Measurements from ENCODE around the gene CMTM6. TPM values are rescaled to one million over a fixed set of nuclear protein-coding genes. Genes with fewer than 3 reads are reported as not detected.

CMTM6 gene
- total and polyA plus RNA-seq, 2 of the 8 experiments (the other 6 are each of a cell fraction or from before 2014, with no cell fraction given): 24.0 to 51.5 TPM

GRCh38 chr3:32498992-32499391 is 3.7 kb downstream of the CMTM6 start:
- Histone ChIP-seq H2BK12ac (ENCODE audit: low read depth, low read length) (no peak overlapping the region), H3K27ac (ENCODE audit: low read depth, low read length) (no peak overlapping the region), H4K20me1 (replicated peaks in 1 of 2; ENCODE audit: control insufficient read depth in 1 of 2, insufficient read depth in 2 of 2, low read length in 2 of 2) (peaks cover 0 to 2% of the 10 kb centered on the region in 2 experiments), H2AFZ (ENCODE audit: low read length) (no peak overlapping the region), H3K56ac (replicated peaks; ENCODE audit: insufficient read length, low read depth, low read length) (no peak overlapping the region), H3K23me2 (ENCODE audit: low read depth, low read length) (no peaks in the 10 kb centered on the region), H3K4me2 (ENCODE audit: insufficient read depth in 1 of 2, low read depth in 2 of 2, low read length in 2 of 2) (no peak overlapping the region), H3K36me3 (ENCODE audit: control insufficient read depth in 2 of 4, insufficient read depth in 4 of 4, low read length in 3 of 4) (peaks cover 0 to 4% (median 0%) of the 10 kb centered on the region in 4 experiments; a peak in 1 of 8 replicates), H3K9me3 (ENCODE audit: insufficient read depth in 2 of 2, low read depth in 1 of 2, low read length in 1 of 2) (no peaks in the 10 kb centered on the region), H2BK15ac (ENCODE audit: low read length) (no peak overlapping the region), H3K79me1 (ENCODE audit: low read depth, low read length) (no peaks in the 10 kb centered on the region; the same call in 1 of the 2 replicates), H3K18ac (ENCODE audit: extremely low read depth, low read length) (no peak overlapping the region), H4K5ac (ENCODE audit: insufficient read length, low read depth, low read length) (no peak overlapping the region), H3K23ac (ENCODE audit: insufficient read length) (no peak overlapping the region), H3K79me2 (ENCODE audit: control insufficient read depth in 1 of 2, insufficient read depth in 2 of 2, low read length in 2 of 2) (peaks cover 0 to 61% of the 10 kb centered on the region in 2 experiments; a peak in 2 of 4 replicates), H2BK5ac (ENCODE audit: low read depth, low read length) (no peak overlapping the region), H2BK20ac (ENCODE audit: low read length) (no peak overlapping the region), H3K27me3 (replicated peaks in 1 of 4; ENCODE audit: control insufficient read depth in 3 of 4, extremely low read depth in 1 of 4, insufficient read depth in 3 of 4, low read length in 3 of 4) (no peaks in the 10 kb centered on the region), H3K4me3 (ENCODE audit: extremely low read depth in 1 of 4, insufficient read depth in 2 of 4, low read depth in 3 of 4, low read length in 4 of 4) (no peak overlapping the region), H2BK120ac (replicated peaks; ENCODE audit: low read depth, low read length) (no peak overlapping the region), H3K4me1 (replicated peaks in 1 of 4; ENCODE audit: control insufficient read depth in 3 of 4, insufficient read depth in 4 of 4, low read length in 3 of 4) (peaks cover 0 to 6% (median 3%) of the 10 kb centered on the region in 4 experiments; a peak in 5 of 7 replicates), H3K14ac (ENCODE audit: insufficient read length) (no peak overlapping the region), H4K8ac (ENCODE audit: extremely low read depth, insufficient read depth, low read length) (no peak overlapping the region), H2AK5ac (ENCODE audit: low read depth, low read length) (no peak overlapping the region), H3K9ac (replicated peaks in 1 of 4; ENCODE audit: extremely low read depth in 1 of 4, low read depth in 3 of 4, low read length in 3 of 4) (no peak overlapping the region), H3K4ac (replicated peaks; ENCODE audit: insufficient read length, low read depth, low read length) (no peak overlapping the region), H4K91ac (replicated peaks; ENCODE audit: insufficient read length, low read length) (no peak overlapping the region)
- 94% methylated on average over 3 of the region's 3 CpGs; no CpG with 5 or more reads in 1 of the 2 experiments for WGBS, 2 experiments (ENCODE audit: extremely low coverage in 1 of 2, insufficient coverage in 1 of 2, insufficient read length in 1 of 2, insufficient replicate concordance in 2 of 2, low coverage in 1 of 2, low lambda C conversion rate in 2 of 2, missing lambda C conversion rate in 1 of 2)
- ChIA-PET CTCF (ENCODE audit: partially characterized antibody) (interaction anchor here (1.0 to 1.7 kb wide), 3 partner anchors 30 to 37 kb away, joined by 3 to 4 read pairs (median 4); no protein-coding TSS in a partner anchor), POLR2A (ENCODE audit: partially characterized antibody) (no interaction called here)
- FAIRE-seq (no peak), DNase-seq (ENCODE audit: low read depth in 1 of 2, low spot score in 2 of 2) (no peak)
- no peak for TF ChIP-seq RXRA (IDR thresholded peaks at IDR 0.05; ENCODE audit: insufficient read depth, low read depth, low read length)
- TF ChIP-seq HDAC2 (IDR thresholded peaks at IDR 0.05; ENCODE audit: borderline replicate concordance in 1 of 2, low read depth in 2 of 2, low read length in 2 of 2): no peak
- no peak for TF ChIP-seq KDM1A (IDR thresholded peaks at IDR 0.05; ENCODE audit: borderline replicate concordance, low read length)
- TF ChIP-seq POU5F1 (IDR thresholded peaks at IDR 0.05; ENCODE audit: low read depth, low read length): no peak
- no peak for TF ChIP-seq NRF1 (IDR thresholded peaks at IDR 0.05; ENCODE audit: low read depth, low read length)
- no peak for TF ChIP-seq JUND (IDR thresholded peaks at IDR 0.05; ENCODE audit: low read length)
- no peak for TF ChIP-seq ATF3 (IDR thresholded peaks at IDR 0.05; ENCODE audit: insufficient read depth, low read depth, low read length)
- no peak for TF ChIP-seq CHD2 (IDR thresholded peaks at IDR 0.05; ENCODE audit: low read length)
- no peak for TF ChIP-seq CBX8 (IDR thresholded peaks at IDR 0.05; ENCODE audit: borderline replicate concordance, low read depth, low read length)
- TF ChIP-seq BRCA1 (IDR thresholded peaks at IDR 0.05; ENCODE audit: low read depth, low read length): no peak
- TF ChIP-seq POLR2A (IDR thresholded peaks at IDR 0.05; ENCODE audit: control extremely low read depth in 1 of 2, low read depth in 2 of 2, low read length in 2 of 2): no peak
- TF ChIP-seq FOSL1 (IDR thresholded peaks at IDR 0.05; ENCODE audit: insufficient read depth, low read depth, low read length): no peak
- no peak for TF ChIP-seq SIX5 (IDR thresholded peaks at IDR 0.05; ENCODE audit: low read depth, low read length)
- no peak for TF ChIP-seq POLR2AphosphoS5 (IDR thresholded peaks at IDR 0.05; ENCODE audit: low read depth, low read length)

Data from H1 (cell line).